PC-3 (cell line): ENCODE data around the gene RALGPS1. TPM values are rescaled to one million over a fixed set of nuclear protein-coding genes. Genes with fewer than 3 reads are reported as not detected.

Experiments used
- ATAC-seq: fragments of 200-7000 bp; cut with Tn5 transposase; 2 replicates; pipeline ENCODE4 v1.9.1; 2020; ENCODE audit warnings: mild to moderate bottlenecking, moderate library complexity
- BruUV-seq: library from RNA; stranded (reverse); fragments of 400-500 nt; replicated peaks from 2 replicates; lab custom pipeline; 2021; lab: Mats Ljungman, UMichigan
- CTCF ChIA-PET: fragments of 300-600 bp; sonication (Branson Sonifier 250); formaldehyde crosslinking; loops from one replicate; lab custom pipeline; 2022; ENCODE audit warnings: antibody characterized with exemption; lab: Charles Lee
- POLR2A ChIA-PET: fragments of 300-600 bp; sonication (Branson Sonifier 250); formaldehyde crosslinking; loops from one replicate; lab custom pipeline; 2022; ENCODE audit warnings: antibody characterized with exemption; ENCODE audit not compliant: unreplicated experiment; lab: Charles Lee
- DNase-seq: peaks from one replicate; pipeline ENCODE4 v3.0.0-alpha.2; 2015
- H2AFZ ChIP-seq: fragments of 300-600 bp; sonication (generic); 2 replicates; pipeline ENCODE4 v1.6.0; 2016; ENCODE audit warnings: antibody characterized with exemption, low read length
- H3F3A ChIP-seq: fragments of 300-600 bp; sonication (generic); one replicate; pipeline ENCODE4 v1.6.0; 2017; ENCODE audit warnings: antibody characterized with exemption, low read length, control low read depth, mild to moderate bottlenecking; ENCODE audit not compliant: unreplicated experiment
- H3K27ac ChIP-seq: fragments of 300-600 bp; sonication (generic); 2 replicates; pipeline ENCODE4 v1.5.1; 2016; ENCODE audit warnings: mild to moderate bottlenecking, low read length
- H3K27me3 ChIP-seq: fragments of 300-600 bp; sonication (generic); 2 replicates; pipeline ENCODE4 v1.6.1; 2016; ENCODE audit warnings: low read length, mixed read lengths
- H3K36me3 ChIP-seq: fragments of 300-600 bp; sonication (generic); 2 replicates; pipeline ENCODE4 v1.6.1; 2016; ENCODE audit warnings: low read depth, mixed run types, low read length, mixed read lengths
- H3K4me1 ChIP-seq: fragments of 300-600 bp; sonication (generic); 2 replicates; pipeline ENCODE4 v1.5.1; 2016; ENCODE audit warnings: low read length; ENCODE audit not compliant: insufficient read depth
- H3K4me2 ChIP-seq: fragments of 300-600 bp; sonication (generic); 2 replicates; pipeline ENCODE4 v1.6.0; 2016; ENCODE audit warnings: low read length
- H3K4me3 ChIP-seq: fragments of 300-600 bp; sonication (generic); 2 replicates; pipeline ENCODE4 v1.5.1; 2016; ENCODE audit warnings: mild to moderate bottlenecking, low read length, mixed read lengths
- H3K79me2 ChIP-seq: fragments of 300-600 bp; sonication (generic); 2 replicates; pipeline ENCODE4 v1.6.1; 2017; ENCODE audit warnings: low read length, mixed read lengths
- H3K9ac ChIP-seq: fragments of 300-600 bp; sonication (generic); 2 replicates; pipeline ENCODE4 v1.6.0; 2016; ENCODE audit warnings: mild to moderate bottlenecking, low read length
- H3K9me2 ChIP-seq: fragments of 300-600 bp; sonication (generic); replicated peaks from 2 replicates; pipeline ENCODE4 v1.6.1; 2016; ENCODE audit warnings: mixed run types, low read length, mixed read lengths
- H3K9me3 ChIP-seq: fragments of 300-600 bp; sonication (generic); 2 replicates; pipeline ENCODE4 v1.6.1; 2016; ENCODE audit warnings: low read length, mixed read lengths
- H4K20me1 ChIP-seq: fragments of 300-600 bp; sonication (generic); 2 replicates; pipeline ENCODE4 v1.6.1; 2016; ENCODE audit warnings: low read length, mixed read lengths
- EZH2 ChIP-seq: fragments of 300-600 bp; sonication (generic); IDR thresholded peaks from one replicate; pipeline ENCODE4 v1.6.1; 2017; ENCODE audit warnings: antibody characterized with exemption, mild to moderate bottlenecking, low read length; ENCODE audit not compliant: unreplicated experiment
- EZH2phosphoT487 ChIP-seq: fragments of 300-600 bp; sonication (generic); IDR thresholded peaks from 2 replicates; pipeline ENCODE4 v1.6.1; 2018; ENCODE audit warnings: mild to moderate bottlenecking, antibody characterized with exemption, low read length, borderline replicate concordance
- intact Hi-C: fragments of 100-400 bp; cut with micrococcal nuclease; formaldehyde crosslinking; loops from 2 replicates; pipeline ENCODE4 v1.9.0; 2023
- total RNA-seq: library from RNA; depleted of rRNA; stranded (reverse); fragments of >200 nt; gene quantifications from 2 replicates; pipeline ENCODE4 v1.2.3, GENCODE V29; 2014
- TF ChIP-seq, protein P1 (sequence below): fragments of 300-600 bp; sonication (generic); conservative IDR thresholded peaks from 2 replicates; pipeline ENCODE4 v1.5.1; 2017; ENCODE audit warnings: antibody characterized with exemption, low read depth, mild to moderate bottlenecking, low read length

Gene RALGPS1
- total RNA-seq, 1 experiment from 2014 or later, result 10.2 TPM

DNA sequence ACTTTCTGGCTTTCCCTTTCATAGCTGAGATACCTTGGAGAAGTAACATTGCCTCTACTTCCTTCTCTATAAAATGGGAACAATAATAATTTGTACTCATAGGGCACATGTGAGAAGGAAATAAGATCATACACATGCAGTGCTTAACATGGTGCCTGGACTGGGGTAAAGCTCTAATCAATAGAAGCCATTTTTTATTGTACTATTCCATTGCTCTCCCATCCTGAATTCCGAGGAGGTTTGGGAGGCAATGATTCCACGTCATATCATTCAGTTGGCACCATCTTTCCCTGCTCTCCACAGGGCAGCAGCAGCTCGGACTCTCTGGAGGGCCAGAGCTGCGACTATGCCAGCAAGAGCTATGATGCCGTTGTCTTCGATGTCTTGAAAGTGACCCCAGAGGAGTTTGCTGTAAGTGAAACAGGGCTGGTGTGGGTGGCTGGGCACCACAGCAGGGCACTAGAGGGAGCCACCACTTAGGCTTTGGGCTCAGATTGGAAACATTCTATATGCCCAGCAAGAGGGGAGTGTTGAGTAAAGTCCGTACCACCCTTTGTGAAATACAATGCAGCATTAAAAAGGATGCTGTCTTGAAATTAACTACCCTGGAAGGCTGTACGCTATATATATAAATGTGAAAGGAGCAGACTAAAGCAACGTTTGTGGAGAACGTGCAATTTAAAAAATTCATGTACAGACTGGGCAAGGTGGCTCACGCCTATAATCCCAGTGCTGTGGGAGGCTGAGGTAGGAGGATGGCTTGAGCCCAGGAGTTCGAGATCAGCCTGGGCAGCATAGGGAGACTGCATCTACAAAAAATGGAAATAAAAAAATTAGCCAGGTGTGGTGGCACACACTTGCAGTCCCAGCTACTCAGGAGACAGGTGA is 51.2 kb downstream of the RALGPS1 start:
- Histone ChIP-seq H3K9ac (no peak overlapping the region), H3K9me2 (no peaks in the 10 kb centered on the region), H3F3A (no peaks in the 10 kb centered on the region), H3K9me3 (no peaks in the 10 kb centered on the region), H3K79me2 (no peaks in the 10 kb centered on the region), H3K36me3 (no peaks in the 10 kb centered on the region), H3K27ac (0 out of 2 replicates have a peak overlapping the region, but pooled peaks have one; percentile 12), H4K20me1 (no peaks in the 10 kb centered on the region), H2AFZ (0 out of 2 replicates have a peak overlapping the region, but pooled peaks have one; percentile 23), H3K27me3 (no peaks in the 10 kb centered on the region), H3K4me2 (peak overlapping the region; percentile 43), H3K4me3 (no peak overlapping the region), H3K4me1 (peaks cover 16% of the 10 kb centered on the region)
- ATAC-seq, result peak; percentile 93
- DNase-seq, result peak; percentile 55
- ChIA-PET POLR2A (interaction anchor here (0.7 kb wide), 1 partner anchor 146 kb away, joined by 15 read pairs; no protein-coding TSS in a partner anchor), CTCF (interaction anchor here (1.0 to 1.2 kb wide), 2 partner anchors 20 to 83 kb away, joined by 3 read pairs; no protein-coding TSS in a partner anchor)
- TF ChIP-seq EZH2 (no peak), EZH2phosphoT487 (no peak)
- TF ChIP-seq, protein P1, sequence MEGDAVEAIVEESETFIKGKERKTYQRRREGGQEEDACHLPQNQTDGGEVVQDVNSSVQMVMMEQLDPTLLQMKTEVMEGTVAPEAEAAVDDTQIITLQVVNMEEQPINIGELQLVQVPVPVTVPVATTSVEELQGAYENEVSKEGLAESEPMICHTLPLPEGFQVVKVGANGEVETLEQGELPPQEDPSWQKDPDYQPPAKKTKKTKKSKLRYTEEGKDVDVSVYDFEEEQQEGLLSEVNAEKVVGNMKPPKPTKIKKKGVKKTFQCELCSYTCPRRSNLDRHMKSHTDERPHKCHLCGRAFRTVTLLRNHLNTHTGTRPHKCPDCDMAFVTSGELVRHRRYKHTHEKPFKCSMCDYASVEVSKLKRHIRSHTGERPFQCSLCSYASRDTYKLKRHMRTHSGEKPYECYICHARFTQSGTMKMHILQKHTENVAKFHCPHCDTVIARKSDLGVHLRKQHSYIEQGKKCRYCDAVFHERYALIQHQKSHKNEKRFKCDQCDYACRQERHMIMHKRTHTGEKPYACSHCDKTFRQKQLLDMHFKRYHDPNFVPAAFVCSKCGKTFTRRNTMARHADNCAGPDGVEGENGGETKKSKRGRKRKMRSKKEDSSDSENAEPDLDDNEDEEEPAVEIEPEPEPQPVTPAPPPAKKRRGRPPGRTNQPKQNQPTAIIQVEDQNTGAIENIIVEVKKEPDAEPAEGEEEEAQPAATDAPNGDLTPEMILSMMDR, result peak; percentile 92
- BruUV-seq, result no TSS peak
- intact Hi-C loops, result loop anchor here (1.0 to 5.0 kb wide), 5 partner anchors 25 to 234 kb away; no protein-coding TSS in a partner anchor

DNA sequence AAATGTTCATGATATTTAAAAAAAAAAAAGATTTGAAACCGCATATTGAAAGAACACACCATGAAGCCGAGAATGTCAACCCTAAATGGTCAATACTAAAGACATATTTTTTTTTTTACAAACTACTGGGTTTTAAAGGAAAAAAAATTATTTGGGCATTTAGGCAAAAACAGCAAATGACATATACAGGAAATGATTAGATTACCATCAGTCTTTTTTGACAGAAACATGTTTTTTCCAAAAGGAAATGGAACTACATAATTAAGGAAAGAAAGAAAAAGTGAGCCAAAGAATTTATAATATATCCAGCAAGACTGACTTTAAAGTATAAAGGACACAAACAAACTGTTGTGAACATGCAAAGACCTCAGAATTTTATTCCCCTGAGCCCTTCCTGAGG is 56.7 kb downstream of the RALGPS1 start:
- no peak for DNase-seq
- H3K4me1 ChIP-seq, result no peaks in the 10 kb centered on the region
- no peaks in the 10 kb centered on the region for H3K9me3 ChIP-seq
- H3K9ac ChIP-seq, result no peak overlapping the region
- TF ChIP-seq, protein P1, result no peak
- TF ChIP-seq EZH2 (no peak), EZH2phosphoT487 (no peak)
- CTCF ChIA-PET, result interaction anchor here (0.7 kb wide), 1 partner anchor 72 kb away, joined by 4 read pairs; no protein-coding TSS in a partner anchor
- no peak overlapping the region for H3K4me2 ChIP-seq
- H3K27ac ChIP-seq, result no peak overlapping the region
- H3K36me3 ChIP-seq, result no peaks in the 10 kb centered on the region
- intact Hi-C loops, result no loop called here
- H3K27me3 ChIP-seq, result no peaks in the 10 kb centered on the region
- POLR2A ChIA-PET, result no interaction called here
- no peaks in the 10 kb centered on the region for H3K79me2 ChIP-seq
- no peaks in the 10 kb centered on the region for H3F3A ChIP-seq
- no peaks in the 10 kb centered on the region for H3K9me2 ChIP-seq
- no peak overlapping the region for H2AFZ ChIP-seq
- no TSS peak for BruUV-seq
- H3K4me3 ChIP-seq, result no peak overlapping the region
- no peak for ATAC-seq
- H4K20me1 ChIP-seq, result no peaks in the 10 kb centered on the region
